ENCODE data around the gene ABHD11. TPM values are rescaled to one million over a fixed set of nuclear protein-coding genes. Genes with fewer than 3 reads are reported as not detected.

Gene ABHD11
- total and polyA plus RNA-seq, 4 donors = 22.2 to 52.9 (median 40.3) TPM

GRCh38 chr7:73779517-73779916, 40.9 kb upstream of the ABHD11 start:
- no peaks in the 10 kb centered on the region for H3K4me1 ChIP-seq (ENCODE audit: control insufficient read depth in 5 of 5, insufficient read depth in 5 of 5, low read length in 5 of 5)
- no peaks in the 10 kb centered on the region for H3K36me3 ChIP-seq (ENCODE audit: control insufficient read depth in 4 of 4, insufficient read depth in 4 of 4, low read length in 4 of 4)
- no peak overlapping the region for H3K4me3 ChIP-seq
- DNase-seq (no peak), ATAC-seq (ENCODE audit: insufficient read depth, low FRiP score) (no peak)
- H3K27ac ChIP-seq (ENCODE audit: low read depth in 1 of 2, low read length in 1 of 2) = no peak overlapping the region
- no peak overlapping the region for H3K9ac ChIP-seq (ENCODE audit: insufficient read depth in 1 of 2, low read length in 2 of 2)
- TF ChIP-seq CTCF (IDR thresholded peaks at IDR 0.05; ENCODE audit: control extremely low read depth, extremely low read depth) = no peak
- H3K9me3 ChIP-seq (ENCODE audit: control insufficient read depth in 4 of 4, insufficient read depth in 3 of 4, low read length in 3 of 4) = peaks cover 0 to 3% (median 0%) of the 10 kb centered on the region in 4 donors
- no peaks in the 10 kb centered on the region for H3K27me3 ChIP-seq (ENCODE audit: control insufficient read depth in 3 of 3, insufficient read depth in 3 of 3, low read length in 2 of 3)
- WGBS, 2 donors = 95 to 100% methylated on average over 1 of the region's 1 CpG

- 92 to 96% methylated on average over 11 of the region's 11 CpGs for WGBS, 2 donors
- Histone ChIP-seq H3K27me3 (ENCODE audit: control insufficient read depth in 3 of 3, insufficient read depth in 3 of 3, low read length in 2 of 3) (no peaks in the 10 kb centered on the region), H3K9ac (ENCODE audit: insufficient read depth in 1 of 2, low read length in 2 of 2) (no peak overlapping the region), H3K4me3 (no peak overlapping the region), H3K27ac (ENCODE audit: low read depth in 1 of 2, low read length in 1 of 2) (no peak overlapping the region), H3K4me1 (ENCODE audit: control insufficient read depth in 5 of 5, insufficient read depth in 5 of 5, low read length in 5 of 5) (no peaks in the 10 kb centered on the region), H3K36me3 (ENCODE audit: control insufficient read depth in 4 of 4, insufficient read depth in 4 of 4, low read length in 4 of 4) (no peaks in the 10 kb centered on the region), H3K9me3 (ENCODE audit: control insufficient read depth in 4 of 4, insufficient read depth in 3 of 4, low read length in 3 of 4) (peaks cover 0 to 3% (median 0%) of the 10 kb centered on the region in 4 donors)
- ATAC-seq (ENCODE audit: insufficient read depth, low FRiP score) = no peak
- DNase-seq = no peak
- no peak for TF ChIP-seq CTCF (IDR thresholded peaks at IDR 0.05; ENCODE audit: control extremely low read depth, extremely low read depth)
These were observed 40.3 kb upstream of the ABHD11 start for GRCh38 chr7:73778801-73779389.

GRCh38 chr7:73774923-73775322, 36.3 kb upstream of the ABHD11 start:
- Histone ChIP-seq H3K27ac (ENCODE audit: low read depth in 1 of 2, low read length in 1 of 2) (no peak overlapping the region), H3K9ac (ENCODE audit: insufficient read depth in 1 of 2, low read length in 2 of 2) (no peak overlapping the region), H3K9me3 (ENCODE audit: control insufficient read depth in 4 of 4, insufficient read depth in 3 of 4, low read length in 3 of 4) (peaks cover 0 to 4% (median 0%) of the 10 kb centered on the region in 4 donors), H3K27me3 (ENCODE audit: control insufficient read depth in 3 of 3, insufficient read depth in 3 of 3, low read length in 2 of 3) (peaks cover 0 to 10% (median 8%) of the 10 kb centered on the region in 3 donors), H3K4me3 (no peak overlapping the region), H3K4me1 (ENCODE audit: control insufficient read depth in 5 of 5, insufficient read depth in 5 of 5, low read length in 5 of 5) (no peaks in the 10 kb centered on the region), H3K36me3 (ENCODE audit: control insufficient read depth in 4 of 4, insufficient read depth in 4 of 4, low read length in 4 of 4) (no peaks in the 10 kb centered on the region)
- DNase-seq (no peak), ATAC-seq (ENCODE audit: insufficient read depth, low FRiP score) (no peak)
- 18 to 31% methylated on average over 1 of the region's 1 CpG for WGBS, 2 donors
- no peak for TF ChIP-seq CTCF (IDR thresholded peaks at IDR 0.05; ENCODE audit: control extremely low read depth, extremely low read depth)

Measured in lung (tissue), 12 donors.